ENCODE measurements around the gene FA2H.
"Not testable (repeated sequence)": the region's sequence is repeated elsewhere in the genome, so short reads cannot be mapped to it uniquely, and the experiment has no call there.

The FA2H gene

GRCh38 chr16:74743045-74743667, 31.5 kb downstream of the FA2H start:
- no peak for DNase-seq

GRCh38 chr16:74742051-74742481, 32.6 kb downstream of the FA2H start:
- DNase-seq = no peak

- DNase-seq = no peak
These were observed 33.8 kb downstream of the FA2H start for GRCh38 chr16:74740795-74741304.

- no peak for DNase-seq
These were observed 35.3 kb downstream of the FA2H start for GRCh38 chr16:74739275-74739674.

GRCh38 chr16:74738816-74739215, 35.8 kb downstream of the FA2H start:
- DNase-seq = no peak

GRCh38 chr16:74738113-74738541, 36.5 kb downstream of the FA2H start:
- no peak for DNase-seq

GRCh38 chr16:74737521-74737920, 37.1 kb downstream of the FA2H start:
- DNase-seq = no peak

GRCh38 chr16:74736531-74737157, 38.0 kb downstream of the FA2H start:
- DNase-seq = no peak

GRCh38 chr16:74735554-74735953, 39.1 kb downstream of the FA2H start:
- no peak for DNase-seq

- DNase-seq = no peak
These were observed 39.5 kb downstream of the FA2H start for GRCh38 chr16:74735162-74735452.

- DNase-seq = no peak
These were observed 40.1 kb downstream of the FA2H start for GRCh38 chr16:74734361-74735161.

- DNase-seq = no peak
These were observed 41.8 kb downstream of the FA2H start for GRCh38 chr16:74732707-74733350.

GRCh38 chr16:74731853-74732477, 42.7 kb downstream of the FA2H start:
- DNase-seq = no peak

GRCh38 chr16:74729783-74730683, 44.6 kb downstream of the FA2H start:
- DNase-seq = no peak

- DNase-seq = no peak
These were observed 46.7 kb downstream of the FA2H start for GRCh38 chr16:74727903-74728302.

GRCh38 chr16:74726716-74727115, 47.9 kb downstream of the FA2H start:
- peak; percentile 56 for DNase-seq

- no peak for DNase-seq
These were observed 48.8 kb downstream of the FA2H start for GRCh38 chr16:74725651-74726455.

- no peak for DNase-seq
These were observed 49.6 kb downstream of the FA2H start for GRCh38 chr16:74724820-74725549.

- DNase-seq = no peak
These were observed 51.4 kb downstream of the FA2H start for GRCh38 chr16:74723256-74723655.

- DNase-seq = not testable (repeated sequence)
These were observed 52.5 kb downstream of the FA2H start for GRCh38 chr16:74722156-74722555.
